MM.1S (cell line): Measurements from ENCODE around the gene RFXANK.

Experiments
- CTCF ChIP-seq: fragments of 300-600 bp; sonication (generic); IDR thresholded peaks from 2 replicates; pipeline ENCODE4 v1.5.1; 2016; ENCODE audit warnings: antibody characterized with exemption, low read length, mixed read lengths
- EZH2 ChIP-seq: fragments of 300-600 bp; sonication (generic); optimal IDR thresholded peaks from 2 replicates; pipeline ENCODE3; 2017; ENCODE audit warnings: low read depth, mild to moderate bottlenecking, antibody characterized with exemption, low read length, mixed read lengths
- EZH2phosphoT487 ChIP-seq: fragments of 300-600 bp; sonication (generic); IDR thresholded peaks from 2 replicates; pipeline ENCODE4 v1.6.1; 2018; ENCODE audit warnings: antibody characterized with exemption, low read length

- TF ChIP-seq EZH2 (no peak), CTCF (no peak), EZH2phosphoT487 (no peak)
Observed at GRCh38 chr19:19192078-19192882, at the start of gene RFXANK, which contains the start of gene BORCS8.
